OCI-LY1 (cell line): ENCODE measurements around the gene MYOF.

ENCODE experiments used
- EZH2 ChIP-seq: fragments of 200-600 bp; sonication (generic), shearing (Covaris generic); IDR thresholded peaks from 2 replicates; pipeline ENCODE4 v1.8.0; 2017; ENCODE audit warnings: borderline replicate concordance, mixed run types, mild to moderate bottlenecking, antibody characterized with exemption, low read length, moderate library complexity, mixed read lengths
- TF ChIP-seq, protein P1 (sequence below): fragments of 200-600 bp; sonication (generic), shearing (Covaris generic); IDR thresholded peaks from 2 replicates; pipeline ENCODE4 v1.5.1; 2017; ENCODE audit warnings: mild to moderate bottlenecking, antibody characterized with exemption, low read length, moderate library complexity, mixed read lengths

DNA sequence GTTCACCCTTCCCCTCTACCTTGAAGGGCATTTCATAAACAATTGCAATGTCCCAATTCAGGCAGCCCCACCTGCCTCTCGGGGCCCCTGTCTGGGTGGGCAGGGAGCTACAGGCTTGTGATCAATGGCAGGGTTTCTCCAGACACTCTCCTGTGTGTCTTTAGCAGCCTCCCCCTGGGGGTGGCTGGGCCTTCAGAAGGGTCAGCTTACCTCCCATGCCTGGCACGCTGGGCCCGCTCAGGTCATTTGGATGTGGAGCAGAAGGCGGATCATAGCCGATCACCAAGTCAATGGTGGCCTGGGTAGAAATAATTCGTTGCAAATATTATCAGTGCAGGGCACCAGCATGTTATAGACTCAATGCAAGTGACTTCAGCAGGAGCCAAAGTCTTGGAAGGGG lies 56.3 kb downstream of the MYOF start:
- TF ChIP-seq, protein P1, sequence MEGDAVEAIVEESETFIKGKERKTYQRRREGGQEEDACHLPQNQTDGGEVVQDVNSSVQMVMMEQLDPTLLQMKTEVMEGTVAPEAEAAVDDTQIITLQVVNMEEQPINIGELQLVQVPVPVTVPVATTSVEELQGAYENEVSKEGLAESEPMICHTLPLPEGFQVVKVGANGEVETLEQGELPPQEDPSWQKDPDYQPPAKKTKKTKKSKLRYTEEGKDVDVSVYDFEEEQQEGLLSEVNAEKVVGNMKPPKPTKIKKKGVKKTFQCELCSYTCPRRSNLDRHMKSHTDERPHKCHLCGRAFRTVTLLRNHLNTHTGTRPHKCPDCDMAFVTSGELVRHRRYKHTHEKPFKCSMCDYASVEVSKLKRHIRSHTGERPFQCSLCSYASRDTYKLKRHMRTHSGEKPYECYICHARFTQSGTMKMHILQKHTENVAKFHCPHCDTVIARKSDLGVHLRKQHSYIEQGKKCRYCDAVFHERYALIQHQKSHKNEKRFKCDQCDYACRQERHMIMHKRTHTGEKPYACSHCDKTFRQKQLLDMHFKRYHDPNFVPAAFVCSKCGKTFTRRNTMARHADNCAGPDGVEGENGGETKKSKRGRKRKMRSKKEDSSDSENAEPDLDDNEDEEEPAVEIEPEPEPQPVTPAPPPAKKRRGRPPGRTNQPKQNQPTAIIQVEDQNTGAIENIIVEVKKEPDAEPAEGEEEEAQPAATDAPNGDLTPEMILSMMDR: no peak
- TF ChIP-seq EZH2: no peak
